GM19239 (cell line): ENCODE measurements around the gene PTGFRN.

Experiments used
- DNase-seq: peaks from one replicate; pipeline ENCODE4 v3.0.0; 2011; ENCODE audit warnings: low spot score; ENCODE audit not compliant: insufficient read length
- FAIRE-seq: peaks from 2 replicates; lab custom pipeline; 2011; peaks lifted over from hg19 to GRCh38; lab: Jason Lieb, UNC

The PTGFRN gene

GRCh38 chr1:117020526-117021156, 110.9 kb downstream of the PTGFRN start:
- DNase-seq (no peak), FAIRE-seq (no peak)

- DNase-seq (no peak), FAIRE-seq (no peak)
Measured at GRCh38 chr1:117022114-117022513, 112.4 kb downstream of the PTGFRN start.

GRCh38 chr1:117025568-117025967, 115.9 kb downstream of the PTGFRN start:
- FAIRE-seq (no peak), DNase-seq (no peak)

- DNase-seq: no peak
- FAIRE-seq: no peak
Measured at GRCh38 chr1:117026361-117026760, 116.6 kb downstream of the PTGFRN start.

- FAIRE-seq (no peak), DNase-seq (no peak)
Measured at GRCh38 chr1:117029685-117030084, 120.0 kb downstream of the PTGFRN start.

GRCh38 chr1:117030271-117030877, 120.7 kb downstream of the PTGFRN start:
- FAIRE-seq (no peak), DNase-seq (no peak)

- DNase-seq (no peak), FAIRE-seq (no peak)
Measured at GRCh38 chr1:117032266-117032665, 122.5 kb downstream of the PTGFRN start.

- FAIRE-seq: no peak
Measured at GRCh38 chr1:117032681-117033539, 123.2 kb downstream of the PTGFRN start.

GRCh38 chr1:117033772-117034171, 124.1 kb downstream of the PTGFRN start:
- FAIRE-seq (no peak), DNase-seq (no peak)

More at GRCh38 chr1:117032681-117033539, 123.2 kb downstream of the PTGFRN start:
- DNase-seq: no peak

- FAIRE-seq (no peak), DNase-seq (no peak)
Measured at GRCh38 chr1:117034791-117035290, 125.1 kb downstream of the PTGFRN start.

GRCh38 chr1:117036018-117036461, 126.3 kb downstream of the PTGFRN start:
- no peak for DNase-seq
- no peak for FAIRE-seq

- DNase-seq: no peak
- FAIRE-seq: no peak
Measured at GRCh38 chr1:117037802-117038201, 128.1 kb downstream of the PTGFRN start.

GRCh38 chr1:117038236-117038635, 128.5 kb downstream of the PTGFRN start:
- no peak for DNase-seq
- FAIRE-seq: no peak
